A673 (cell line): ENCODE data around the gene EFCAB14.

Experiments used
- EZH2 ChIP-seq: fragments of 200-600 bp; sonication (generic); IDR thresholded peaks from 2 replicates; pipeline ENCODE4 v1.6.1; 2017; ENCODE audit warnings: borderline replicate concordance, low read depth, mild to moderate bottlenecking, mixed read lengths, antibody characterized with exemption, low read length; ENCODE audit not compliant: poor library complexity, severe bottlenecking
- TF ChIP-seq, protein P1 (sequence below): fragments of 300-800, 200-600 bp; sonication (generic); conservative IDR thresholded peaks from 2 replicates; pipeline ENCODE4 v1.5.1; 2017; ENCODE audit warnings: low read depth, mild to moderate bottlenecking, antibody characterized with exemption, low read length, moderate library complexity, mixed read lengths

DNA sequence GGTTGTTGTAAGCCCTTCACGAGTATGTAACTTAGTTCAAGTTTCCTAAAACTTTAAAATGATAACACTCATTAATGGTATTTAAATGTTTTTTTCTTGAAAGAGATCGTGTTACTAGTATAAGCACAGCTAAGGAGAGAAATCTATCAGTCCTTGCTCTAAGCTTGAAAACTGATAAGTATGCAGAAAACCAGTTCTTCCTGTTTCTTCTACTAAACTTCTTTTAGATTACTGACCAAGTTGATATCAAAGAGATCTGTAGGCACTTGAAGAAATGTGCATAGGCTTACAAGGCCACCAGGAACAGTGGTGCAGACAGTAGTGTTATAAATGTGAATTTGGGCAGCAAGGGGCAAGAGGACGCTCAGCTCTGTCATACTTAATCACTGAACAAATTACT lies 3.9 kb downstream of the EFCAB14 start:
- no peak for TF ChIP-seq EZH2
- TF ChIP-seq, protein P1, sequence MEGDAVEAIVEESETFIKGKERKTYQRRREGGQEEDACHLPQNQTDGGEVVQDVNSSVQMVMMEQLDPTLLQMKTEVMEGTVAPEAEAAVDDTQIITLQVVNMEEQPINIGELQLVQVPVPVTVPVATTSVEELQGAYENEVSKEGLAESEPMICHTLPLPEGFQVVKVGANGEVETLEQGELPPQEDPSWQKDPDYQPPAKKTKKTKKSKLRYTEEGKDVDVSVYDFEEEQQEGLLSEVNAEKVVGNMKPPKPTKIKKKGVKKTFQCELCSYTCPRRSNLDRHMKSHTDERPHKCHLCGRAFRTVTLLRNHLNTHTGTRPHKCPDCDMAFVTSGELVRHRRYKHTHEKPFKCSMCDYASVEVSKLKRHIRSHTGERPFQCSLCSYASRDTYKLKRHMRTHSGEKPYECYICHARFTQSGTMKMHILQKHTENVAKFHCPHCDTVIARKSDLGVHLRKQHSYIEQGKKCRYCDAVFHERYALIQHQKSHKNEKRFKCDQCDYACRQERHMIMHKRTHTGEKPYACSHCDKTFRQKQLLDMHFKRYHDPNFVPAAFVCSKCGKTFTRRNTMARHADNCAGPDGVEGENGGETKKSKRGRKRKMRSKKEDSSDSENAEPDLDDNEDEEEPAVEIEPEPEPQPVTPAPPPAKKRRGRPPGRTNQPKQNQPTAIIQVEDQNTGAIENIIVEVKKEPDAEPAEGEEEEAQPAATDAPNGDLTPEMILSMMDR: no peak
